ENCODE measurements around the gene LHX1. TPM values are rescaled to one million over a fixed set of nuclear protein-coding genes. Genes with fewer than 3 reads are reported as not detected.

The LHX1 gene
- polyA plus RNA-seq, 1 donor: 88.6 TPM

GRCh38 chr17:36936455-36937000, 747 bp upstream of the LHX1 start:
- no peak for DNase-seq

- no peak for DNase-seq
Measured at GRCh38 chr17:36937959-36938565, 787 bp downstream of the LHX1 start.

- DNase-seq: no peak
Measured at GRCh38 chr17:36938566-36939051, 1.3 kb downstream of the LHX1 start.

GRCh38 chr17:36939052-36939801, 2.0 kb downstream of the LHX1 start:
- DNase-seq: no peak

- DNase-seq: no peak
Measured at GRCh38 chr17:36939802-36940312, 2.6 kb downstream of the LHX1 start.

- no peak for DNase-seq
Measured at GRCh38 chr17:36940313-36941264, 3.3 kb downstream of the LHX1 start.

- no peak for DNase-seq
Measured at GRCh38 chr17:36941265-36942010, 4.2 kb downstream of the LHX1 start.

GRCh38 chr17:36942019-36942599, 4.8 kb downstream of the LHX1 start:
- DNase-seq: no peak

- no peak for DNase-seq
Measured at GRCh38 chr17:36942631-36943125, 5.4 kb downstream of the LHX1 start.

- no peak for DNase-seq
Measured at GRCh38 chr17:36943250-36944191, 6.2 kb downstream of the LHX1 start.

- no peak for DNase-seq
Measured at GRCh38 chr17:36944553-36944952, 7.3 kb downstream of the LHX1 start.

GRCh38 chr17:36945140-36945539, 7.9 kb downstream of the LHX1 start:
- DNase-seq: no peak

- peak; percentile 13 for DNase-seq
Measured at GRCh38 chr17:36945959-36946725, 8.9 kb downstream of the LHX1 start.

GRCh38 chr17:36946726-36947091, 9.4 kb downstream of the LHX1 start:
- DNase-seq: no peak

GRCh38 chr17:36947922-36948716, 10.8 kb downstream of the LHX1 start:
- DNase-seq: no peak

- peak; percentile 96 for DNase-seq
Measured at GRCh38 chr17:36948717-36949460, 11.6 kb downstream of the LHX1 start, which contains the start of gene AATF. TSS of gene AATF (plus strand) at chr17:36948954. CDS start at chr17:36949126, 172 bp downstream.

- no peak for DNase-seq
Measured at GRCh38 chr17:36949461-36949927, 12.2 kb downstream of the LHX1 start.

Measured in left kidney (tissue), 2 donors.